HG02840 (cell line): ENCODE results near the gene OBSCN.

ENCODE experiments used
- ATAC-seq: cut with Tn5 transposase; IDR thresholded peaks from one replicate; pipeline ENCODE4 v1.9.1; 2021; ENCODE audit warnings: mild to moderate bottlenecking, moderate library complexity, moderate number of reproducible peaks; ENCODE audit not compliant: unreplicated experiment, low FRiP score

OBSCN gene

GRCh38 chr1:228347181-228347580, 139.3 kb downstream of the OBSCN start:
- no peak for ATAC-seq

- no peak for ATAC-seq
Observed at GRCh38 chr1:228348708-228349467, 141.0 kb downstream of the OBSCN start.

GRCh38 chr1:228349701-228350171, 141.9 kb downstream of the OBSCN start:
- no peak for ATAC-seq

GRCh38 chr1:228350179-228350742, 142.4 kb downstream of the OBSCN start:
- ATAC-seq, result no peak

DNA sequence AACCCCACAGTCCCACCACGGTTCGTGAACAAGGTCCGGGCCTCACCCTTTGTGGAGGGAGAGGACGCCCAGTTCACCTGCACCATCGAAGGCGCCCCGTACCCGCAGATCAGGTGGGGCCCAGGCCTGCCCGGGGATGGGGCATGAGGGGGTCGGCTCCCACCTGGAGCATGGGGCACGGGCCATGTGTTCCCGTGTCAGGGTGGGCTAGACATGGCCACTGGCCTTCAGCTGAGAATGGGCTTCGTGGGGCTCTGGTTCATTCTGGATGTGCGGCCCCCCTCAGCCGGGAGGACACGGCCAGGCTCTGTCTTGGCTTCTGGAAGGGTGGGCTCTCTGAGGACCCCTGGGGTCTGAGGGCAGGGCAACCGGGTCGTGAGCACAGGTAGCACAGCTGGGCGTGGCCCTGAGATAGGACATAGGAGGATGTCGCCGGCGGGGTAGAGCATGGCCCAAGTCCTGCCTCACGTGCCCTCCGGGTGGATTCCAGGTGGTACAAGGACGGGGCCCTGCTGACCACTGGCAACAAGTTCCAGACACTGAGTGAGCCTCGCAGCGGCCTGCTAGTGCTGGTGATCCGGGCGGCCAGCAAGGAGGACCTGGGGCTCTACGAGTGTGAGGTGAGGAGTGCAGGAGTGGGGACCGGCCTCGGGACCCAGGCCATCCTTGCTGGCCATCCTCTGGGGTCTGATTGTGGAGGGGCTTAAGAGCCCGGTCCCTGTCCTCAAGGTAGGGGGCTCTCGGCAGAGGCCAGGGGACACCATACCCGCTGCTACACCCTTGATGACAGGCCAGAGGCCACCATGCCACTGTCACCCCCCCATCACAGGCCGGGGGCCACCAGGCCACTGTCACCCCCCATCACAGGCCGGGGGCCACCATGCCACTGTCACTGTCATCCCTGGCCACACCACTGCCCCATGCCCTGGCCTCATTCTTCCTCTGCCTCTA, 143.3 kb downstream of the OBSCN start:
- no peak for ATAC-seq

DNA sequence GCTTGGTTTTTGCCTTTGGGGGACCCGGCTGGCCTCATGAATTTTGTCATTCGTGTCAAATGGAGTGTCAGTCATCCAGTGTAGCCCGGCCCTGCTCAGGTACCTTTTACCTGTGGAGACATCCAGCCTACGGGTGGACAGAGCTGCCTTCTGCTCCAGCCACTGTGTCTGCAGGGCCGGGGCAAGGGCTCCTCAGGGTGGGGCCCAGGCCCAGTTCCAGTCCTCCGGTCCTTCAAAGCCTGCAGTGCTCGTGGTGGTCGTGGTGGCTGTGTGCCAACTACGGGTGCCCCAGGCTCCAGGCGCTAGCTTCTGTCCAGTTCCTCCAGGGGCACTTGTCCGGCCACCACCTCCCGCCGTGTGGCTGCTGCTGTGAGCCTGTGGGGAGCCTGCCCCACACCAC, 144.0 kb downstream of the OBSCN start:
- no peak for ATAC-seq

- ATAC-seq, result no peak
Observed at GRCh38 chr1:228352677-228353481, 145.0 kb downstream of the OBSCN start.

- ATAC-seq, result no peak
Observed at GRCh38 chr1:228353601-228354371, 145.9 kb downstream of the OBSCN start.

GRCh38 chr1:228354390-228355320, 146.8 kb downstream of the OBSCN start:
- no peak for ATAC-seq

GRCh38 chr1:228356897-228357680, 149.2 kb downstream of the OBSCN start:
- no peak for ATAC-seq

DNA sequence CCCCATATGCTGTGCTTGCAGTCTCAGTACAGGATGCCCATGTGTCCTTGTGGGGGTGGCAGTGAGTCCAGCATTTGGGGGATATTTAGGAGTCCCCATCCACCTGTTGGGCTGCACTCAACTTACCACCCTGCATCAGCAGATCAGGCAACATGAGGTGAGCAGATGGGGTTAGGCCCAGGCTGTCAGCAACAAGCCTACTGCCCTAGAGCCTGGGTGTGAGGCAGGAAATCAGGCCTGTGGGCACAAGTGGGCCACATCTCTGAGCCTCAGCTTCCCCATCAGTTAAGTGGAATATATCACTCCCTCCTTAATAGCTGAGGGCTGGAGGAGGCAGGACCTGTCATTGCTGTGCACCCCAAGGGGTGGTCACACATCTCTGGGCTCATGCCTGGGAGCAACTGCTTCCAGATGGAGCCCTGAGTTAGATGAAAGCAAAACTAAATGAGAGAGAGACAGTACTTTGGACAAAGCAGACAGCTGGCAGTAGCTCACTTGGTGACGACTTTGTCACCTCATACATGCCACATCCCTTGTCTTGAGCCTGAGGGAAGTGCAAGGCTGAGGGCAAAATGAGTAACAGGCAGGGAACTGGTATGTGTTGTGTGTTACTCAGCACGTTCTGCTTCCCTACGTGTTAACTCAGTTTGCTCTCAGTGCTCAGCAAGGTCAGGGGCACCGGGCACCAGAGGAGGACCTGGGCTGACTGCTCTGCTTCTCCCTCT, 150.4 kb downstream of the OBSCN start:
- no peak for ATAC-seq

GRCh38 chr1:228358764-228359612, 151.1 kb downstream of the OBSCN start:
- no peak for ATAC-seq

GRCh38 chr1:228359613-228360532, 152.0 kb downstream of the OBSCN start:
- no peak for ATAC-seq

- no peak for ATAC-seq
Observed at GRCh38 chr1:228360533-228361313, 152.9 kb downstream of the OBSCN start.
